Measurements from ENCODE around the gene RPH3AL.
"Not testable (repeated sequence)": the region's sequence is repeated elsewhere in the genome, so short reads cannot be mapped to it uniquely, and the experiment has no call there.

RPH3AL gene

GRCh38 chr17:246226-246625 lies 106.4 kb downstream of the RPH3AL start:
- in situ Hi-C loops (cut with MboI; ENCODE audit: low sequenced_read_pairs) = no loop called here

- in situ Hi-C loops (cut with MboI; ENCODE audit: low sequenced_read_pairs) = no loop called here
These were observed 107.0 kb downstream of the RPH3AL start for GRCh38 chr17:245611-246010.

GRCh38 chr17:245020-245419 lies 107.6 kb downstream of the RPH3AL start:
- in situ Hi-C loops (cut with MboI; ENCODE audit: low sequenced_read_pairs) = no loop called here

- in situ Hi-C loops (cut with MboI; ENCODE audit: low sequenced_read_pairs) = not testable (repeated sequence)
These were observed 108.7 kb downstream of the RPH3AL start for GRCh38 chr17:243924-244323.

- in situ Hi-C loops (cut with MboI; ENCODE audit: low sequenced_read_pairs) = no loop called here
These were observed 113.7 kb downstream of the RPH3AL start for GRCh38 chr17:238964-239259.

GRCh38 chr17:238071-238963 lies 114.3 kb downstream of the RPH3AL start:
- in situ Hi-C loops (cut with MboI; ENCODE audit: low sequenced_read_pairs) = no loop called here

- in situ Hi-C loops (cut with MboI; ENCODE audit: low sequenced_read_pairs) = no loop called here
These were observed 115.1 kb downstream of the RPH3AL start for GRCh38 chr17:237406-237955.

- in situ Hi-C loops (cut with MboI; ENCODE audit: low sequenced_read_pairs) = no loop called here
These were observed 115.8 kb downstream of the RPH3AL start for GRCh38 chr17:236641-237405.

GRCh38 chr17:235831-236640 lies 116.6 kb downstream of the RPH3AL start:
- in situ Hi-C loops (cut with MboI; ENCODE audit: low sequenced_read_pairs) = no loop called here

GRCh38 chr17:234994-235830 lies 117.4 kb downstream of the RPH3AL start:
- in situ Hi-C loops (cut with MboI; ENCODE audit: low sequenced_read_pairs) = not testable (repeated sequence)

GRCh38 chr17:234163-234993 lies 118.2 kb downstream of the RPH3AL start:
- in situ Hi-C loops (cut with MboI; ENCODE audit: low sequenced_read_pairs) = not testable (repeated sequence)

- in situ Hi-C loops (cut with MboI; ENCODE audit: low sequenced_read_pairs) = no loop called here
These were observed 119.1 kb downstream of the RPH3AL start for GRCh38 chr17:233473-233941.

GRCh38 chr17:231966-232807 lies 120.4 kb downstream of the RPH3AL start:
- in situ Hi-C loops (cut with MboI; ENCODE audit: low sequenced_read_pairs) = no loop called here

GRCh38 chr17:231191-231965 lies 121.2 kb downstream of the RPH3AL start:
- in situ Hi-C loops (cut with MboI; ENCODE audit: low sequenced_read_pairs) = no loop called here

- in situ Hi-C loops (cut with MboI; ENCODE audit: low sequenced_read_pairs) = no loop called here
These were observed 122.2 kb downstream of the RPH3AL start for GRCh38 chr17:230395-230770.

- in situ Hi-C loops (cut with MboI; ENCODE audit: low sequenced_read_pairs) = no loop called here
These were observed 122.8 kb downstream of the RPH3AL start for GRCh38 chr17:229709-230394.

All from HL-60/S4 (cell line).